ENCODE data around the gene ETV3L.

The ETV3L gene

GRCh38 chr1:157098519-157098918 lies 1.1 kb downstream of the ETV3L start:
- no peak for TF ChIP-seq CTCF (IDR thresholded peaks at IDR 0.05; ENCODE audit: borderline replicate concordance, extremely low read depth, low read length, poor library complexity, severe bottlenecking)
- TF ChIP-seq EZH2 (IDR thresholded peaks at IDR 0.05; ENCODE audit: borderline replicate concordance, low read depth, low read length, severe bottlenecking) = no peak
- no peak overlapping the region for H3K9ac ChIP-seq (ENCODE audit: low read depth, low read length)
- H3K9me3 ChIP-seq (ENCODE audit: insufficient read depth, low read length, severe bottlenecking) = no peaks in the 10 kb centered on the region

GRCh38 chr1:157097692-157098091 lies 1.9 kb downstream of the ETV3L start:
- no peak overlapping the region for H3K27ac ChIP-seq (ENCODE audit: low read length)
- H3K36me3 ChIP-seq (ENCODE audit: insufficient read depth, low read length) = no peaks in the 10 kb centered on the region
- no peaks in the 10 kb centered on the region for H3K9me3 ChIP-seq (ENCODE audit: insufficient read depth, low read length, severe bottlenecking)
- no peaks in the 10 kb centered on the region for H4K20me1 ChIP-seq (ENCODE audit: insufficient read depth, low read length)
- no peak overlapping the region for H3K4me3 ChIP-seq (ENCODE audit: low read depth in 1 of 2, low read length in 2 of 2)
- H3K27me3 ChIP-seq (ENCODE audit: insufficient read depth, low read length, poor library complexity) = no peaks in the 10 kb centered on the region
- no peak for ATAC-seq (ENCODE audit: insufficient read depth, low read depth)
- no peak overlapping the region for H3K4me2 ChIP-seq (ENCODE audit: insufficient read depth, low read length)
- H3K9ac ChIP-seq (ENCODE audit: low read depth, low read length) = no peak overlapping the region
- H3K79me2 ChIP-seq (ENCODE audit: insufficient read depth, low read length) = no peaks in the 10 kb centered on the region
- no peak overlapping the region for H2AFZ ChIP-seq (ENCODE audit: low read depth, low read length)
- no peaks in the 10 kb centered on the region for H3K4me1 ChIP-seq (ENCODE audit: insufficient read depth, low read length)
- TF ChIP-seq CTCF (IDR thresholded peaks at IDR 0.05; ENCODE audit: borderline replicate concordance, extremely low read depth, low read length, poor library complexity, severe bottlenecking) (no peak), EZH2 (IDR thresholded peaks at IDR 0.05; ENCODE audit: borderline replicate concordance, low read depth, low read length, severe bottlenecking) (no peak)
- no peak for DNase-seq

More at GRCh38 chr1:157098519-157098918, 1.1 kb downstream of the ETV3L start:
- DNase-seq (no peak), ATAC-seq (ENCODE audit: insufficient read depth, low read depth) (no peak)
- Histone ChIP-seq H3K36me3 (ENCODE audit: insufficient read depth, low read length) (no peaks in the 10 kb centered on the region), H3K27me3 (ENCODE audit: insufficient read depth, low read length, poor library complexity) (peaks cover 4% of the 10 kb centered on the region), H3K4me2 (ENCODE audit: insufficient read depth, low read length) (no peak overlapping the region), H3K4me3 (ENCODE audit: low read depth in 1 of 2, low read length in 2 of 2) (no peak overlapping the region), H2AFZ (ENCODE audit: low read depth, low read length) (no peak overlapping the region), H3K4me1 (ENCODE audit: insufficient read depth, low read length) (no peaks in the 10 kb centered on the region), H3K79me2 (ENCODE audit: insufficient read depth, low read length) (no peaks in the 10 kb centered on the region), H3K27ac (ENCODE audit: low read length) (no peak overlapping the region), H4K20me1 (ENCODE audit: insufficient read depth, low read length) (no peaks in the 10 kb centered on the region)

- no peak for ATAC-seq (ENCODE audit: insufficient read depth, low read depth)
- H2AFZ ChIP-seq (ENCODE audit: low read depth, low read length) = no peak overlapping the region
Measured at GRCh38 chr1:157096881-157097280, 2.7 kb downstream of the ETV3L start.

More at GRCh38 chr1:157096881-157097280, 2.7 kb downstream of the ETV3L start:
- TF ChIP-seq CTCF (IDR thresholded peaks at IDR 0.05; ENCODE audit: borderline replicate concordance, extremely low read depth, low read length, poor library complexity, severe bottlenecking) = no peak
- no peak for TF ChIP-seq EZH2 (IDR thresholded peaks at IDR 0.05; ENCODE audit: borderline replicate concordance, low read depth, low read length, severe bottlenecking)
- Histone ChIP-seq H3K27me3 (ENCODE audit: insufficient read depth, low read length, poor library complexity) (no peaks in the 10 kb centered on the region), H3K79me2 (ENCODE audit: insufficient read depth, low read length) (no peaks in the 10 kb centered on the region), H3K36me3 (ENCODE audit: insufficient read depth, low read length) (no peaks in the 10 kb centered on the region), H3K4me3 (ENCODE audit: low read depth in 1 of 2, low read length in 2 of 2) (no peak overlapping the region), H4K20me1 (ENCODE audit: insufficient read depth, low read length) (no peaks in the 10 kb centered on the region), H3K4me1 (ENCODE audit: insufficient read depth, low read length) (no peaks in the 10 kb centered on the region), H3K27ac (ENCODE audit: low read length) (no peak overlapping the region), H3K4me2 (ENCODE audit: insufficient read depth, low read length) (no peak overlapping the region), H3K9ac (ENCODE audit: low read depth, low read length) (no peak overlapping the region), H3K9me3 (ENCODE audit: insufficient read depth, low read length, severe bottlenecking) (no peaks in the 10 kb centered on the region)
- DNase-seq = no peak

Data from DND-41 (cell line).